Adrenal gland (tissue), 5 donors: ENCODE results near the gene PIGS.

Experiments
- CTCF ChIP-seq, 6 experiments: fragments of 450-650 bp in 4 of 6; fragments of 200-600 bp in 2 of 6; sonication (generic) in 1 of 6; IDR thresholded peaks; 1 replicate in 5 of 6; 2 replicates in 1 of 6; pipeline versions ENCODE4 v1.5.1 to v1.8.0; 2016 to 2021; ENCODE audit warnings: antibody characterized with exemption in 6 of 6, mild to moderate bottlenecking in 2 of 6, moderate library complexity in 1 of 6
- POLR2A ChIP-seq, 2 donors: fragments of 450-650 bp; IDR thresholded peaks; one replicate each; pipeline ENCODE4 v1.6.1; 2017; ENCODE audit warnings: antibody characterized with exemption in 2 of 2, mild to moderate bottlenecking in 2 of 2, moderate library complexity in 1 of 2
- donor health status: DM: no; HTN: no; CAD: no.

GRCh38 chr17:28579526-28579925 is 8.2 kb upstream of the PIGS start:
- TF ChIP-seq POLR2A (IDR thresholded peaks at IDR 0.05) = no peak
- no peak for TF ChIP-seq CTCF (IDR thresholded peaks at IDR 0.05)
